OCI-LY7 (cell line): ENCODE measurements around the gene HACD2. TPM values are rescaled to one million over a fixed set of nuclear protein-coding genes. Genes with fewer than 3 reads are reported as not detected.

Source experiments
- BruUV-seq: library from RNA; stranded (reverse); fragments of 400-500 nt; replicated peaks from 2 replicates; lab custom pipeline; 2021; lab: Mats Ljungman, UMichigan
- CTCF ChIA-PET: fragments of 300-600 bp; sonication (Branson Sonifier 250); formaldehyde crosslinking; loops from one replicate; lab custom pipeline; 2022; ENCODE audit warnings: antibody characterized with exemption; ENCODE audit not compliant: unreplicated experiment; lab: Charles Lee
- POLR2A ChIA-PET: fragments of 300-600 bp; sonication (Branson Sonifier 250); formaldehyde crosslinking; loops from one replicate; lab custom pipeline; 2022; ENCODE audit warnings: antibody characterized with exemption; lab: Charles Lee
- DNase-seq: peaks from one replicate; pipeline ENCODE4 v3.0.0-alpha.2; 2015; ENCODE audit warnings: low spot score
- H2AFZ ChIP-seq: fragments of 200-600 bp; sonication (generic), shearing (Covaris generic); 2 replicates; pipeline ENCODE4 v1.6.1; 2014; ENCODE audit warnings: mild to moderate bottlenecking, antibody characterized with exemption, low read length, moderate library complexity
- H3K27ac ChIP-seq: fragments of 200-600 bp; sonication (generic); 2 replicates; pipeline ENCODE4 v1.5.1; 2014; ENCODE audit warnings: mixed run types, low read depth, mild to moderate bottlenecking, moderate library complexity, low read length, inconsistent platforms; ENCODE audit not compliant: poor library complexity, severe bottlenecking
- H3K36me3 ChIP-seq: fragments of 200-600 bp; sonication (generic); 2 replicates; pipeline ENCODE4 v1.6.1; 2014; ENCODE audit warnings: mild to moderate bottlenecking, antibody characterized with exemption, low read length, moderate library complexity, mixed read lengths; ENCODE audit not compliant: insufficient read depth
- H3K4me1 ChIP-seq: fragments of 200-600 bp; sonication (generic); 2 replicates; pipeline ENCODE4 v1.5.1; 2014; ENCODE audit warnings: mild to moderate bottlenecking, low read length; ENCODE audit not compliant: insufficient read depth, poor library complexity, severe bottlenecking
- H3K4me2 ChIP-seq: fragments of 200-600 bp; sonication (generic); 2 replicates; pipeline ENCODE4 v1.6.1; 2014; ENCODE audit warnings: mild to moderate bottlenecking, low read length
- H3K4me3 ChIP-seq: fragments of 200-600 bp; sonication (generic); 2 replicates; pipeline ENCODE4 v1.5.1; 2014; ENCODE audit warnings: mild to moderate bottlenecking, low read depth, low read length; ENCODE audit not compliant: poor library complexity, severe bottlenecking
- H3K79me2 ChIP-seq: fragments of 200-600 bp; sonication (generic); 2 replicates; pipeline ENCODE4 v1.6.1; 2016; ENCODE audit warnings: low read depth, mild to moderate bottlenecking, low read length, moderate library complexity, mixed read lengths; ENCODE audit not compliant: insufficient read depth
- H3K9me2 ChIP-seq: fragments of 200-600 bp; sonication (generic); 2 replicates; pipeline ENCODE4 v1.6.1; 2016; ENCODE audit warnings: mild to moderate bottlenecking, low read length, mixed read lengths; ENCODE audit not compliant: insufficient read depth
- H3K9me3 ChIP-seq: fragments of 200-600 bp; sonication (generic); 2 replicates; pipeline ENCODE4 v1.6.1; 2014; ENCODE audit warnings: mild to moderate bottlenecking, mixed run types, low read length, mixed read lengths
- H4K20me1 ChIP-seq: fragments of 200-600 bp; sonication (generic); 2 replicates; pipeline ENCODE4 v1.6.1; 2014; ENCODE audit warnings: mild to moderate bottlenecking, antibody characterized with exemption, low read length, moderate library complexity, mixed read lengths; ENCODE audit not compliant: insufficient read depth
- EZH2phosphoT487 ChIP-seq: fragments of 200-600 bp; sonication (generic); IDR thresholded peaks from 2 replicates; pipeline ENCODE4 v1.6.1; 2018; ENCODE audit warnings: low read depth, borderline replicate concordance, mild to moderate bottlenecking, mixed run types, antibody characterized with exemption, low read length, moderate library complexity, mixed read lengths
- intact Hi-C: fragments of 100-400 bp; cut with micrococcal nuclease; formaldehyde crosslinking; loops from one replicate; pipeline ENCODE4 v1.10.0; 2022; ENCODE audit not compliant: unreplicated experiment
- total RNA-seq, 2 experiments: library from RNA; depleted of rRNA in 1 of 2; stranded (reverse); fragments of >200 nt in 1 of 2; shearing (Covaris generic) in 1 of 2; gene quantifications; 2 replicates each; pipeline ENCODE4 v1.2.3, GENCODE V29; 2014 to 2022
- TF ChIP-seq, protein P1 (sequence below): fragments of 200-600 bp; sonication (generic); conservative IDR thresholded peaks from 2 replicates; pipeline ENCODE4 v1.5.1; 2014; ENCODE audit warnings: mild to moderate bottlenecking, antibody characterized with exemption, low read length, moderate library complexity, mixed read lengths

Gene HACD2
- total RNA-seq, 2 experiments from 2014 or later = 10.2 to 22.5 TPM

DNA sequence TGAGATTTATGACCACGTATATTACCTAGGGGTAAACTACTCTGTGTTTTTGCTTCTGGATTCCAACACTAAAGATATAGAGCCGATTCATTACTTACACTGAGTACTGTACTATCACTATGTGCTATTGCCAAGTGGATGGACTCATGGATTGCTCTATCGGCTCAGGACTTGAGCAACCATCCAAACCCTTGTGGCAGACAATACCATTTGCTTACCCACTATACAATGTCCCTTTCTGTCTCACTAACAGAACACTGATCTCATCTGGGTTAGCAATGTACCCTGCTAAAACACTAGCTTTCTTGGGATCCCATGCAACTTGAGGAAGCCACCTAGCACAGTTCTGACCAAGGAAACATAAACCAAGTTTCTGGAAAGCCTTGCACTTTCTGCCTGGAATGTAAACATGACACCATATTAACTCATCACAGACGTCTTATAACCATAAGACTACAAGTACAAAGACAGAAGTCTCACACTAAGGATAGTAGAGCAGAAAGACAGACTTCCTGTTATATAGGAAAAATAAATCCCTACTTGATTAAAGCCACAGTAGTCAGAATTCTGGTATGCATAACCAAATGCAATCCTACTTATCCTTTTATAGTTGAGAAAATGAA is 38.6 kb downstream of the HACD2 start:
- Histone ChIP-seq H3K9me3 (no peaks in the 10 kb centered on the region), H4K20me1 (no peaks in the 10 kb centered on the region), H3K27ac (no peak overlapping the region), H3K4me1 (no peaks in the 10 kb centered on the region), H2AFZ (no peak overlapping the region), H3K79me2 (no peaks in the 10 kb centered on the region), H3K4me2 (no peak overlapping the region), H3K36me3 (no peaks in the 10 kb centered on the region), H3K9me2 (no peaks in the 10 kb centered on the region), H3K4me3 (no peak overlapping the region)
- intact Hi-C loops = no loop called here
- ChIA-PET POLR2A (no interaction called here), CTCF (no interaction called here)
- BruUV-seq = no TSS peak
- TF ChIP-seq, protein P1, sequence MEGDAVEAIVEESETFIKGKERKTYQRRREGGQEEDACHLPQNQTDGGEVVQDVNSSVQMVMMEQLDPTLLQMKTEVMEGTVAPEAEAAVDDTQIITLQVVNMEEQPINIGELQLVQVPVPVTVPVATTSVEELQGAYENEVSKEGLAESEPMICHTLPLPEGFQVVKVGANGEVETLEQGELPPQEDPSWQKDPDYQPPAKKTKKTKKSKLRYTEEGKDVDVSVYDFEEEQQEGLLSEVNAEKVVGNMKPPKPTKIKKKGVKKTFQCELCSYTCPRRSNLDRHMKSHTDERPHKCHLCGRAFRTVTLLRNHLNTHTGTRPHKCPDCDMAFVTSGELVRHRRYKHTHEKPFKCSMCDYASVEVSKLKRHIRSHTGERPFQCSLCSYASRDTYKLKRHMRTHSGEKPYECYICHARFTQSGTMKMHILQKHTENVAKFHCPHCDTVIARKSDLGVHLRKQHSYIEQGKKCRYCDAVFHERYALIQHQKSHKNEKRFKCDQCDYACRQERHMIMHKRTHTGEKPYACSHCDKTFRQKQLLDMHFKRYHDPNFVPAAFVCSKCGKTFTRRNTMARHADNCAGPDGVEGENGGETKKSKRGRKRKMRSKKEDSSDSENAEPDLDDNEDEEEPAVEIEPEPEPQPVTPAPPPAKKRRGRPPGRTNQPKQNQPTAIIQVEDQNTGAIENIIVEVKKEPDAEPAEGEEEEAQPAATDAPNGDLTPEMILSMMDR = no peak
- no peak for TF ChIP-seq EZH2phosphoT487
- DNase-seq = no peak

DNA sequence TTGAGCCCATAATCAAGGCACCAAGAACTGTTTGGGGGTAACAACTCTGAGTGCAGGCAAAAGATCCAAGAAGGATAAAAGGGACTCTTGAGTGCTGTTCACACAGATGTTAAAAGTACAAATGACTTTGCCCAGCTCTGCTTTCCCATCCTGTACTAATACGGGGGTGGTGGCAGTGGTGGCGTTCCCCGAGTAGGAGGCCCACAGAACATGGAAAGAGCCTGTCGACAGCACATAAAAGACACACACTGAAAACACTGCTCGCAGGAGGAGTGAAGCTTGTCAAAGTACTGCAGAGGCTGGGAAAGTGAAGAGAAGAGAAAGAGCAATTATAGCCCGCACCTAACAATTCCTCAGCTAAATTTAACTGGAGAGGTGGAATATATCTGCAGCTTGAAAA is 40.9 kb downstream of the HACD2 start:
- H3K4me2 ChIP-seq = no peak overlapping the region
- H4K20me1 ChIP-seq = no peaks in the 10 kb centered on the region
- no peak overlapping the region for H2AFZ ChIP-seq
- H3K4me3 ChIP-seq = no peak overlapping the region
- POLR2A ChIA-PET = interaction anchor here (0.8 to 1.5 kb wide), 3 partner anchors 9 to 33 kb away, joined by 3 to 4 read pairs (median 3); no protein-coding TSS in a partner anchor
- TF ChIP-seq, protein P1 = no peak
- no peak for TF ChIP-seq EZH2phosphoT487
- H3K9me3 ChIP-seq = no peaks in the 10 kb centered on the region
- BruUV-seq = no TSS peak
- no peaks in the 10 kb centered on the region for H3K79me2 ChIP-seq
- CTCF ChIA-PET = no interaction called here
- no peaks in the 10 kb centered on the region for H3K4me1 ChIP-seq
- intact Hi-C loops = no loop called here
- no peak for DNase-seq
- H3K9me2 ChIP-seq = no peaks in the 10 kb centered on the region
- H3K27ac ChIP-seq = no peak overlapping the region
- no peaks in the 10 kb centered on the region for H3K36me3 ChIP-seq

DNA sequence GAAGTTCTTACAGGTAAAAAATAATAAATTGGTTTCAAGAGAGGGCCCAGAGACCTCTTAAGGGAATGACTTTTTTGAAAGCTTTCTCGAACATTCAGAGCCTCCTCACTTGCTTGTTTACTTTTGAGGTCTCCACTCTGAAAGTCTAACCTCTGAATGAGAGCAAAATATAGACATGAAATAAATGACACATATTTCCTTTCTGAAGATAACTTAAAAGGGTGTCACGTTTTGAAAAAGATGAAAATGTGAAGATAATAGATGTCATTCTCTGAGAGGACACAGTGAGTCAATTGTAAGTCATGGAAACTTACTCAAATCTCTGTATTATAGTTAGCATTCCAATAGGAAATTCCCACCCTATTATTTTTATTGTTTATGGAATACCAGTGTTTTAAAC is 44.6 kb downstream of the HACD2 start:
- Histone ChIP-seq H2AFZ (no peak overlapping the region), H3K27ac (no peak overlapping the region), H3K4me2 (no peak overlapping the region), H4K20me1 (no peaks in the 10 kb centered on the region), H3K79me2 (no peaks in the 10 kb centered on the region), H3K9me3 (no peaks in the 10 kb centered on the region), H3K9me2 (no peaks in the 10 kb centered on the region), H3K4me1 (no peaks in the 10 kb centered on the region), H3K4me3 (no peak overlapping the region), H3K36me3 (no peaks in the 10 kb centered on the region)
- ChIA-PET POLR2A (no interaction called here), CTCF (no interaction called here)
- DNase-seq = no peak
- intact Hi-C loops = no loop called here
- TF ChIP-seq EZH2phosphoT487 = no peak
- TF ChIP-seq, protein P1 = no peak
- BruUV-seq = no TSS peak
